TTC549 (cell line): ENCODE data around the gene ELOVL5.
"Not testable (repeated sequence)": the region's sequence is repeated elsewhere in the genome, so short reads cannot be mapped to it uniquely, and the experiment has no call there.

ENCODE experiments used
- FAIRE-seq: peaks from 2 replicates; lab custom pipeline; 2012; peaks lifted over from hg19 to GRCh38; lab: Jason Lieb, UNC

ELOVL5 gene

GRCh38 chr6:53304953-53305352, 43.8 kb downstream of the ELOVL5 start:
- not testable (repeated sequence) for FAIRE-seq

GRCh38 chr6:53302678-53303360, 45.9 kb downstream of the ELOVL5 start:
- FAIRE-seq, result no peak

GRCh38 chr6:53301801-53302537, 46.8 kb downstream of the ELOVL5 start:
- FAIRE-seq, result no peak

- FAIRE-seq, result no peak
Measured at GRCh38 chr6:53300656-53301551, 47.8 kb downstream of the ELOVL5 start.

GRCh38 chr6:53299331-53300005, 49.3 kb downstream of the ELOVL5 start:
- no peak for FAIRE-seq

GRCh38 chr6:53297004-53297403, 51.7 kb downstream of the ELOVL5 start:
- FAIRE-seq, result no peak

GRCh38 chr6:53295176-53295575, 53.6 kb downstream of the ELOVL5 start:
- no peak for FAIRE-seq

- no peak for FAIRE-seq
Measured at GRCh38 chr6:53294611-53295010, 54.1 kb downstream of the ELOVL5 start.

- FAIRE-seq, result no peak
Measured at GRCh38 chr6:53294095-53294494, 54.7 kb downstream of the ELOVL5 start.

- no peak for FAIRE-seq
Measured at GRCh38 chr6:53293691-53294090, 55.1 kb downstream of the ELOVL5 start.

GRCh38 chr6:53290537-53291510, 57.9 kb downstream of the ELOVL5 start:
- FAIRE-seq, result no peak

- FAIRE-seq, result no peak
Measured at GRCh38 chr6:53287336-53288225, 61.2 kb downstream of the ELOVL5 start.

- no peak for FAIRE-seq
Measured at GRCh38 chr6:53284901-53285300, 63.8 kb downstream of the ELOVL5 start.

GRCh38 chr6:53282741-53283140, 66.0 kb downstream of the ELOVL5 start:
- no peak for FAIRE-seq

- FAIRE-seq, result no peak
Measured at GRCh38 chr6:53282234-53282633, 66.5 kb downstream of the ELOVL5 start.

GRCh38 chr6:53281518-53282215, 67.1 kb downstream of the ELOVL5 start:
- no peak for FAIRE-seq

GRCh38 chr6:53280207-53280606, 68.5 kb downstream of the ELOVL5 start:
- FAIRE-seq, result no peak

- FAIRE-seq, result no peak
Measured at GRCh38 chr6:53279293-53279692, 69.5 kb downstream of the ELOVL5 start.

- no peak for FAIRE-seq
Measured at GRCh38 chr6:53273370-53273769, 75.4 kb downstream of the ELOVL5 start.
